Inferior parietal cortex (tissue), 1 donor: ENCODE data around the gene C16orf96.
"Not testable (repeated sequence)": the region's sequence is repeated elsewhere in the genome, so short reads cannot be mapped to it uniquely, and the experiment has no call there.

ENCODE experiments used
- DNase-seq: peaks from one replicate; pipeline ENCODE4 v3.0.0-alpha.2; 2016; ENCODE audit errors: extremely low spot score

Gene C16orf96

DNA sequence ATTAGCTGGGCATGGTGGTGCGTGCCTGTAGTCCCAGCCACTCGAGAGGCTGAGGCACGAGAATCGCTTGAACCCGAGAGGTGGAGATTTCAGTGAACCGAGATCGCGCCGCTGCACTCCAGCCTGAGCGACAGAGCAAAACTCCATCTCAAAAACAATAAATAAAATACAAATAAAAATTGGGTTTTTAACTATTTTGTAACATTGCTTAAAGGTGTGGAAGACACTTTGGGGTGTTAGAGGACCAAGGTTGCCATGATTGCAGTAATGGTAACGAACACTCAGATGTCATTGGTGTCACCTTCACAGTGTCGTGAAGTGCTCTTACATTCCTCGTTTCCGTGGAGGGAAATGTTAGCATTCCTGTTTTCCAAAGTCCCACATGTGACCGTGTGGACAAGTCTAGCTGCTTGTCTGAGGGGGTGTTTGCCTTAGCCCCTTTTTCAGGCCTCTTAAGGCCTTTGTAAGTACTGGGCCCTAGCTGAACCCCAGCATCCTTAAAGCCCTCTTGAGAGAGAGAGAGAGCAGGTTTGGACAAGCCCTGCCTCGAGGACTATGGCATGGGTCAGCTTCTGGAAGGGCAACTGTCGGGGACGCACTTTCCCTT is 8.6 kb downstream of the C16orf96 start:
- DNase-seq = no peak

DNA sequence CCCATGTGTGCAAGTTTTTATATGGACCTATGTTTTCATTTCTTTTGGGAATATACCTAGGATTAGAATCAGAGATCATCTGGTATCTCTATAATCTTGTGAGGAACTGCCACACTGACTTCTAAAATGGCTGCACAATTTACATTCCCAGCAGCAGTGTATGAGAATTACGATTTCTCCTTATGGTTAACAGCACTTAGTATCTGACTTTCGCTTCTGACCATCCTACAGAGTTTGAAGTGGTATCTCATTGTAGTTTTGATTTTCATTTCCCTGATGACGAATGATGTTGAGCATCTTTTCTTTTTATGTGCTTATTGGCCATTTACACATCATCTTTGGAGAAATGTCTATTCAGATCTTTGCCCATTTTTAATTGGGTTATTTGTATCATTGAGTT is 10.0 kb downstream of the C16orf96 start:
- DNase-seq = no peak

DNA sequence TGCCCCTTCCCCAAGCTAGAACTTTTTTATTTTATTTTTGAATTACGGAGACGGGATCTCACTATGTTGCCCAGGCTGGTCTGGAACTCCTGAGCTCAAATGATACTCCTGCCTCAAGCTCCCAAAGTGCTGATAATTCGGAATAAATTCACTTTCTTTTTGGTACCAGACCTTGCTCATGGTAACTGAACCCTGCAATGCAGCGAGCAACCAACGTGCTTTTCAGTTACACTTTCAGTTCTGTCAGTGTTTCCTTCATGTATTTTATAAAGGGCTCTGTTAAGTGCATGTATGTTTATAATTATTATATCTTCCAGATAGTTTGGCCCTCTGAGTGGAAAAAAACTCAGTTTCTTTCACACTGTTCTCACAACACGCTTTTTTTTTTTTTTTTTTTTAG is 13.9 kb downstream of the C16orf96 start:
- no peak for DNase-seq

DNA sequence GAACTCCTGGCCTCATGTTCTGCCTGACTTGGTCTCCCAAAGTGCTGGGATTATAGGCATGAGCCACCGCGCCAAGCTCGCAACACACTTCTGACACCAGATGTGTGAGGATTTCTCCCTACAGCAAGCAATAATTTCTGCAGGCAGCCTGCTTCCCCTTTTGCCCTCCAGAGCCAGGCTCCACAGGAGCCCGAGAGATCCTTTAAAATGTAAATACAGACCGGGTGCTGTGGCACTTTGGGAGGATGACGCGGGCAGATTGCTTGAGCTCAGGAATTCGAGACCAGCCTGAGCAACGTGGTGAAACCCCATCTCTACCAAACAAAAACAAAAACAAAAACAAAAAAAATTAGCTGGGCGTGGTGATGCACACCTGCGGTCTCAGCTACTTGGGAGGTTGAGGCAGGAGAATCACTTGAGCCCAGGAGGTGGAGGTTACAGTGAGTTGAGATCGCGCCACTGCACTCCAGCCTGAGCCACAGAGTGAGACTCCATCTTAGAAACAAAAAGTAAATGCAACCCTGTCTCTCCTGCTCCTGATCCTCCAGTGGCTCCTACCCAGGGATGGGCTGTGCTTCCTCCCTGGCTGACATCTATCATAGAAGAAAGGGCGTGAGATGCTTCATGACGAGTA is 14.7 kb downstream of the C16orf96 start:
- no peak for DNase-seq

DNA sequence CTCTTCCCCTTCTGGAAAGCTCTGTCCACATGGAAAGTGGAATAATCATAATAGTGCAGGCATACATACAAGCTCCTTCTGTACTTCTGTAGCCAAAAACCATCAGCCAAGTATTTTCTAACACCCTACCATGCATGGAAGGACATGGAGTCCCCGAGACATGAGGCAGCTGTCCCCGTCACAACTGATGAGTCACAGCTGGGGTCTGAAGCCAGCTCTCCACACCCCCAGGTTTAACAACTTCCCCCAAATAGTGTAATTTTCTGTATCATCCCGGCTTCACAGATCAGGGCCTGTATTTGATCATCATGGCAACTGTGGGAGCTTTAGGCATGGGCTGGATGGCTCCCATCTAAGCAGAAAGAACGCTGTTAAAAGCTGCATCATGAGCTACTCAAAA is 16.6 kb downstream of the C16orf96 start:
- peak; percentile 53 for DNase-seq

DNA sequence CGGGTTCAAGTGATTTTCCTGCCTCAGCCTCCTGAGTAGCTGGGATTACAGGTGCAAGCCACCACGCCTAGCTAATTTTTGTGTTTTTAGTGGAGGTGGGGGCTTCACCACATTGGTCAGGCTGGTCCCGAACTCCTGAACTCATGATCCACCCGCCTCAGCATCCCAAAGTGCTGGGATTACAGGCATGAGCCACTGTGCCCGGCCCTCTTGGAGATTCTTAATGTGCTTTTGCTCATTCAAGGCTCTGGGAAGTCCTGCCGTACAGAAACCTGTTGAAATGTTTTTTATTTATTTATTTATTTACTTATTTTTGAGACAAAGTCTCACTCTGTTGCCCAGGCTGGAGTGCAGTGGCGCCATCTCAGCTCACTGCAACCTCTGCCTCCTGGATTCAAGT is 17.8 kb downstream of the C16orf96 start:
- not testable (repeated sequence) for DNase-seq

DNA sequence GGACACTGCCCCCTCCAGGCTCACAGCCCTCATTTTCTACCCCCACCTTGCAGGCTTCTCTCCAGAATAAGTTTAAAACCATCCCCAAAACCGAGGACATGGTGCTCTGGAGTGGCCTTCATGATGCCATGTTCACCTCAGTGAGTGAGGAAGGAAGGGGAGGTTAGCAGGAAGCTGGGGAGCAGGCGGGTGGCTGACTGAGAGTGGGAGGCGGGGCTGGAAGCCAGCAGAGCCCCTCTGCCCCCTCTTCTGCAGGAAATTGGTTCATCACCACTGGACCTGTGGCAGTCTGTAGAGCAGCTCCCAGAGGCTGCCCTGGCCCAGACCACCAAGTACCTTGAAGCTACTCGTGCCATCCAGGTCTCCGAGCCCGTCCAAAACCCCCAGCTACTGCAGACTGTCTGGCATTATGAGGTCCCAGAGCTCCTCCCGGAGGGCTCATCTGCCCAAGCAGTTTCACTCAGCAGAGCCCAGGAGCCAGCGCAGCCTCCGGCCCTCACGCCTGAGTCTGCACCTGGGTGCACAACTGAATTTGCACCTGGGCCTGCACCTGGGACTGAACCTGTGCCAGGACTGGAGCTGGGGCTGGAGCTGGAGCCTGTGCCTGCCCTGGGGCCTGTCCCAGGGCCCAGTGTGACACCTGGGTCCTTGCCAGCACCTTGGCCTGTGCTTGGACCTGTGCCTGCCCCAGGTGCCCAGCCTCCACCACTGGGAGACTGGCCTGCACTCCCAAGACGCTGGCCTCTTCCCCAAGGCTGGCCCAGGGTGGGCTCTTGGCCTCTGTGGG is 19.0 kb downstream of the C16orf96 start:
- DNase-seq = no peak

DNA sequence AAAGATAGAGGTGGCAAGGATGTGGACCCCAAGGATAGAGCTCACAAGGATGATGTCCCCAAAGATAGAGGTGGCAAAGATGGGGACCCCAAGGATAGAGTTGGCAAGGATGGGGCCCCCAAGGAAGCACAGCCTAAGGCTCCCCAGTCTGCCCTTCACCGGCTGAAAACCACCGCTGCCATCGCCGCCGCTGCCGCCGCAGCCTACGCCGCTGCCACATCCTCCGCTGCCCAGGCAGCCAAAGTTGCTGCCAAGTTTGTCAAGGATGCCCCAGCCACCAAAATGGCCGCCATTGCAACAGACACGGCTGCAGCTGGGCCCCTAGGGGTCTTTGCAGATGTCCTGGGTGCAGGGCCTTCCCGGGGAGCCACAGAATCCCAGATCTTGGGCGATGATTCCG is 19.9 kb downstream of the C16orf96 start:
- DNase-seq = no peak

DNA sequence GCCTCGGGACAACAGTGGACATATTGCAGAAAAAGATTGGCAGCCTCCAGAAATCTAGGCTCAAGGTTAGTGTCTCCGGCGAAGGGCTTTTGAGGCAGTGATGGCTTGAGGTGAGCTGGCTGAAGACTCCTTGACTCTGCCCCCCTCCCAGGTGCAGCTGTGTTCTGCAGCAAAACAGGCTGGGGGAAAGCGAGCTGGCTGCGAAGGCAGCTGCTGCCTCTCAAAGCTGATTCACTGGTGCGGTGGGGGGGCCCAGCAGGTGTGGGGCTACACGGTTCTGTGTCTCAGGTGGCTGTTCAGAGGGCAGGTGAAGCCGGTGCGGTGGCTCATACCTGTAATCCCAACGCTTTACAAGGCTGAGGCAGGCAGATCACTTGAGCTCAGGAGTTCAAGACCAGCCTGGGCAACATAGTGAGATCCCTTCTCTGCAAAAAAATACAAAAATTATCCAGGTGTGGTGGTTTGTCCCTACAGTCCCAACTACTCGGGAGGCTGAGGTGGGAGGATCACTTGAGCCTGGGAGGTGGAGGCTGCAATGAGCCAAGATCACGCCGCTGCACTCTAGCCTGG is 22.9 kb downstream of the C16orf96 start:
- DNase-seq = no peak

DNA sequence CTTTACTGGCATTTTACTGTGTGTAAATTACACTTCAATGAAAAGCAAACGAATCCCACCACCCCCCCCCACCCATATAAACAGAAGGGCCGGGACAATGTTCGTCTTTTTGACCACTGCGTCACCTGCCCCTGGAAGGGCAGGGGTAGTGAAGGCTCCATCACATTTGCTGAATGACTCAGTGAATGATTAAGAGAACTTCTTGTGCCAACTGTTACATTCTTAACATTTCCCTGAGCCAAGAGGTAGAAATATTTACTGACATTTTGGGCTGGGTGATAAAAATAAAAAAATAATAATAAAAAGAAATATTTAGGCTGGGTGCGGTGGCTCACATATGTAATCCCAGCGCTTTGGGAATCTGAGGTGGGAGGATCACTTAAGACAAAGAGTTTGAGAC is 24.1 kb downstream of the C16orf96 start:
- no peak for DNase-seq

DNA sequence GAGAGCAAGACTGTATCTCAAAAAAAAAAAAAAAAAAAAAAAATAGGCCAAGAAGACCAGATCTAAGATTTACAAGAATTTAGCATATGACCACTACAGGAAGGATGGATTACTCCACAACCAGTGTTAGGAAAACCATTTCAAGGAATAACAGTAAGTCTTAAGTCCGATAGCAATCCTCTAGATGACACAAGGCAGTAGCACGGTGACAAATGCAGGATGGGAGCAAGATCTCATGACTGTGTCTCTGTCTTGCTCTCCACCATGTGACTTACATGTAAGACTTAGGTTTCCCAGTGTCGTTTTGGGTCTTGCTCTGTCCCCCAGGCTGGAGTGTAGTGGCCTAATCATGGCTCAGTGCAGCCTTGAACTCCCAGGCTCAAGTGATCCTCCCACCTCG is 27.8 kb downstream of the C16orf96 start:
- DNase-seq = no peak

DNA sequence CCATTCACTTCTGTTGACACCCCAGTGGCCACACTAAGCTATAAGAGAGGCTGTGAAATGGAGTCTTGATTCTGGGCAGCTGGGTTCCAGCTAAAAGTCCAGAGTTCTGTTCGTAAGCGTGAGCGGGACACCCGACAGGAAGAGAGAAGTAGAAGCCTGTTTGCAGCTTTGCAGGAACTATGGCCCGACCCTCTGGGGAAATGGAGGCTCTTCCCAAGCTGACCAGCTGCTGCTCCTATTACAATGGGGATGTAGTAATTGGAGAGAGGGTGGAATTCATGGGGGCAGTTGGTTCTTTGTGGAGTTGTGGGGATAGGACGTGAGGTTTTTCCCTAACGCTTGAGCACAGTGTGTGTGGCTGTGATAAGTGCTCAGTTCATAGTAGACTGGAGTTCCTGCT is 30.2 kb downstream of the C16orf96 start:
- no peak for DNase-seq

DNA sequence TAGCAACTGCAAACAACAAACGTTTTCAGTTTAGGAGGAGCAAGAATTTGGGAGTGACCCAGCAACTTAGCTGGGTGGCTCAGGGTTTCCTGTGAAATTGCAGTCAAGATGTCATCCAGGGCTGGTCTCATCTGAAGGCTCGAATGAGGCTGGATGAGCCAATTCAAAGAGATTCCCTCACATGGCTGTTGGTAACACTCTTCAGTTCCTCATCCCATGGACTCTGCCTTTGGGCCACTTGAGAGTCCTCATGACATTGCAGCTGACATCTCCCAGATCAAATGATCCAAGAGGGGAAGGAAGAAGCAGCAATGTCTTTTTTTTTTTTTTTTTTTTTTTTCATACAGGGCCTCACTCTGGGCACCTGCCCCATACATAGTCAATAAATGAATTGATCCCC is 32.2 kb downstream of the C16orf96 start:
- no peak for DNase-seq

DNA sequence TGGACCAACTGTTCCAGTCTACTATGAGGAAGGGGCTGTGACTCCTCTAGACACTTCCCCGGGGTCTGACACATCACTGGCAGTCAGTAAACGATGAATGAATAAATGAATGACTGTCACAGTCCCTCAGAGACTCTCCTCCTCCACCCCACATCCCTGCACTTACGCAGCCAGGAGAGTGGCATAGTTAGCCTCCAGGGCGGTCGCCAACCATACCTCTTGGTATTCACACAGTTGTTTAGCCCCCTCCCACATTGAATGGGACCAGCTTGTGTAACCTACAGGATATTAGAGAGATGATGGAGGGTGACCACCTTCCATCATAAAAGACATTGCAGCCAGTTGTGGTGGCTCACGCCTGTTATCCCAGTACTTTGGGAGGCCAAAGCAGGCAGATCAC is 32.8 kb downstream of the C16orf96 start:
- DNase-seq = no peak

DNA sequence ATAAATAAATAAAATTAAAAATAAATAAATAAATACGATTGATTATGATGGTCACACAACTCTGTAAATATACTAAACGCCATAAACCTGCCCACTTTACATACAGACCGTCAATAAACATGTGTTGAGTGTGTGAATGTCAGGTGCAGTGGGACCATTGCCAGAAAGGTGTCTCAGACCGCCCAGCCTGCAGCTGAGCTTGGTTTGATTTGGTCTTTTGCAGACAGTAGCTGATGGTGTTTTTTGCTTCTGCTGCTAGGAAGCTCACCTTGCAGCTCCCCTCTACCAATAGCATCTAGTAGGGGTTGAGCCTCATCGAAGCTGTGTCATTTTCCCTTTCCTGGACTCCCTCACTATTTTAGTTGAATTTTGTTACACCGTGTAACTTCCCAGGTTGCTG is 35.1 kb downstream of the C16orf96 start:
- DNase-seq = no peak

DNA sequence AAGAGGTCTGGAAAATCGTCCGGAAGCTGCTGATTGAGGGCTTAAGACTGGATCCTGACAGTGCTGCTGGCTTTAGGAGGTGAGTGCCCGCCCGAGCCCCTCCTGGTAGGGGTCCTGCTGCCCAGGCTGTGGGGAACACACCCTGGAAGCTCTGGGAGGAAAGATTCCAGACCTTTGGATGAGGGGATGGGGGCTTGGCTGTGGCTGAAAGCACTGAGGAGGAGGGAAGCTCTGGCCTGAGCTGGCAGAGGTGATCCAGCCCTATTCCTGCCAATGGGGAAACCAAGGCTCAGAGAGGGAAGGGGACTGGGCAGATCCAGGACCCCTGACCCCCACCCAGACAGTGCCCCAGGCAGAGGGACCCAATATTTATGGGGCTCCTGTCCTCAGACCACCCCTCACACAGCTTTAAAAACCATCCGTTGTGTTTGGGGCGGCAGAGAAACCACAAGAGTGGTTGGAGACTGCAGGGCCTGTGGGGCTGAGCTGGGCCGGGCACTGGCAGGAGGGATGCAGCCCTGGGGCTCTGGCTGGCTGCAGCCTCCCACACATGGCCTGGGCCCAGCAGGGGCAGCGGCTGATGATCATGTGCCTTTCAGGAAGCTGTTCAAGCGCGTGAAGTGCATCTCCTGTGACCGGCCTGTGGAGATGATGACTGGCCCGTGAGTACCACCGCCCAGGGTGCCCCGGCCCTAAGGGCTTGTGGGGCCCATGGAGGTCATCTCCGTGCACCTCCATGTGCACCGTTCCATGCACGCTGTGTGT is 35.7 kb downstream of the C16orf96 start:
- DNase-seq = no peak

DNA sequence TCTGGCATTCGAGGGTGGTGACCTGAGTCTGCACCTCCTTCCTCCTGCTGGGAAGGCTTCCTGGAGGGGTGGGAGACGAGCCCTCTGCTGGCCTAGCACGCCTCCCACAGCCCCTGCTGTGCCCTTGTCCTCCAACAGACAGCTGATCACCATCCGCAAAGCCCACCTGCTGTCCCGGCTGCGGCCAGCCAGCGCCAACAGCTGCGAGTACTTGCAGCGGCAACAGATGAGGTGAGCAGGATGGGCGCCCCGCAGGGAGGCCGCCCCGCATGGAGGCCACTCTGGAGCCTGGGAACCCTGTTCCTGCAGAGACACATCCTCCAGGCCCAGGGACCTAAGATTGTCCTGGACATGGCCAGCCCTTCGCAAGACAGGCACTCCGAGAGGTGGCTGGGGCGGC is 36.9 kb downstream of the C16orf96 start:
- no peak for DNase-seq

DNA sequence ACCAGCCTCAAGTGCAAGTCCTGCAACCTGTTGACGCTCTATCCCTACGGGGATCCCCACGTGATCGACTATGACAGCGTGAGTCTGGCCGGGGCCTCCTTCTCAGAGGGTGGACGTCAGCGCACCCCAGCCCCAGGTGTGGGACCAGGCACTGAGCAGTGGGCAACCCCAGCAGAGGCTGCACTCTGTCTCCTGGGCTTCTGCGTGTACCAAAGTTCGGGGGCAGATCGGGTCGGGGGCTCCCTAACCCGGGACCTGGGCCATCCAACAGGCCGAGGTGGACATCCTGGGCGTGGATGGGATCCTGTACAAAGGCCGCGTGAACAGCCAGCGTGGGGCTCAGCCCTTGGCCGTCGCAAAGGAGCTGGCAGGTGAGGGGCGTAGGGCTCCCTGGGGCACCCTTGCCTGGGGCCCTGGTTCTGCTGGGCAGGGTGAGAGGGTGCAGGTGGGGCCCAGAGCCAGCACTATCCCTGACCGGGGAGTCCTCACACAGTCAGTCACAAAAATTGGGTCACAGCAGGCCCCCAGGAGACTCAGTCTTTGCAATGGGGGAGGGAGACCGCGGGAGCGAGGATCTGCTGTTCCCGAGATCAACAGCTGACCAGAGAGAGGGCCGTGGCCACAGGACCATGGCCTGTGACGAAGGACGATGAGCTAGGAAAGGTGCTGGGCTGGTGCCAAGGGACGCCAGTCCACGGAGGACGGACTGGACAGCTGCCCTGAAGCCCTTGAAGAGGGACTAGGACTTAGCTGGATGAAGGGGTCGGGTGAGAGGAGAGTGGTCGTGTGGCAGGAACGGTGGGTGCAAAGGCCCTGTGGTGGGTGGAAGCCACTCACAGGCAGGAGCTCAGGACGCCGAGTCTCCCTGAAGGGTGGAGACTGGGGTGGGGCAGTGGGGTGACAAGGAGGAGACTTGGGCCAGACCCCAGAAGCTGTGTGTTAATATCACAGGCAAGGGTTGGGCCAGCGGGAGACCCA is 38.6 kb downstream of the C16orf96 start:
- no peak for DNase-seq

DNA sequence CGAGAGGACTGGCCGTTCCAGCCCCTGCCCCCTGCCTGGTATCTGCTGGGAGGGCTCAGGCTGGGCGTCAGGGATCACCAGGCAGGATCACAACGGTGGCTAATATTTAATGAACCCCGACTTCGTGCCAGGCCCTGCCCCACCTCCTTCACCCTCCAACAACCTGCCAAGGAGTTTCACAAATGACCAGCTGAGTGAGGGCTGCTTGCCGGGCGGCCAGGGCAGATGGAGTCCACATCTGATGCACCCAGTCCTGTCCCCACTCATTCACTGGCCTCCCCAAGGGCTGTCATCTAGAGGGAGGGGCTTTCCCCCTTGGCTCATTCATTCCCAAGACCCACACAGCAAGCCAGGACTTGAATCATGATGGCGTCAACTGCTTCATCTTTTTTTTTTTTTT is 41.0 kb downstream of the C16orf96 start:
- no peak for DNase-seq

DNA sequence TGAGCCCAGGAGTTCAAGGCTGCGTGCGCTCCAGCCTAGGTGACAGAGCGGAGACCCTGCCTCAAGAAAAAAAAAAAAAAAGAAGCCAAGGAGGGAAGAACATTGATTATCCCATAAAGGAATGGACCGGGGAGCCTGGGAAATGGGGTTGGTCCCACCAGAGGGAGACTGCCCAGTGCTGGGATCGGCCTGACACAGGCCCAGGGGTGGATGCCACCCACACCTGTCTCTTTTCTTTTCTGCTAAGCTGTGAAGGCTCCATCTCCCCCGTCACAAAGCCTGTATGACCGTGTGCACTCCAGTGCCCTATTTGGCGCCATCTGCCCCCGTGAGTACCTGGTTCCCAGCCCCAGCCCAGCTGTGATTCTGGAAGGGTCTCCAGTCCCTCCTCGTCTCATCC is 42.9 kb downstream of the C16orf96 start:
- no peak for DNase-seq

DNA sequence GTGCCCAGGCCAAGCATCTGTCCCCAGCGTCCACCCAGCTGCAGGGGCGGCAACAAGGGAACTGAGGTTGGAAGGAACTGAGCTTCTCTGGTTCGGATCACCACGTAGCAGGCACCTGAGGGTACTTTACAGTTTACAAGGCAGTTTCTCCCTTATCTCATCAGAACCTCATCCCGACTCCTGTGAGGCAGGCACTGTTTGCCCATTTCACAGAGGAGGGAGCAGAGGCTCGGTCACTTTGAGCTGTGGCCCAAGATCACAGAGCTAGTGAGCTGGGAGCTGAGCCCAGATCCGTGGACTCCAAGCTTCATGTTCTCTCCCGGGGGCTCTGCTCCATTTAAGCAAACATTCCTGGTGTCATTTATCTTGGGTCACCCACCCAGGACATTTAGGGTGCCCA is 43.4 kb downstream of the C16orf96 start:
- DNase-seq = no peak
